DND-41 (cell line): ENCODE results near the gene OTOR.

Source experiments
- ATAC-seq: fragments of 200-7000 bp; cut with Tn5 transposase; 3 replicates; pipeline ENCODE4 v1.9.1; 2021; ENCODE audit warnings: low read depth; ENCODE audit not compliant: insufficient read depth
- DNase-seq: peaks from one replicate; pipeline ENCODE4 v3.0.0-alpha.2; 2020
- H2AFZ ChIP-seq: 2 replicates; pipeline ENCODE4 v1.6.0; 2012; ENCODE audit warnings: low read depth, low read length
- H3K27ac ChIP-seq: 2 replicates; pipeline ENCODE4 v1.5.1; 2012; ENCODE audit warnings: low read length, inconsistent platforms
- H3K27me3 ChIP-seq: fragments of 200-600 bp; sonication (generic); 2 replicates; pipeline ENCODE4 v1.6.0; 2012; ENCODE audit warnings: low read length, mild to moderate bottlenecking, inconsistent platforms; ENCODE audit not compliant: insufficient read depth, poor library complexity
- H3K36me3 ChIP-seq: 2 replicates; pipeline ENCODE4 v1.5.1; 2012; ENCODE audit warnings: low read length, inconsistent platforms; ENCODE audit not compliant: insufficient read depth
- H3K4me1 ChIP-seq: 2 replicates; pipeline ENCODE4 v1.5.1; 2012; ENCODE audit warnings: mild to moderate bottlenecking, low read length; ENCODE audit not compliant: insufficient read depth
- H3K4me2 ChIP-seq: 2 replicates; pipeline ENCODE4 v1.6.0; 2012; ENCODE audit warnings: mild to moderate bottlenecking, moderate library complexity, low read length, inconsistent platforms; ENCODE audit not compliant: insufficient read depth
- H3K4me3 ChIP-seq, 2 experiments: fragments of 200-600 bp in 1 of 2; shearing (Covaris generic) in 1 of 2; 2 replicates each; pipeline ENCODE4 v1.5.1; 2012 to 2016; ENCODE audit warnings: inconsistent platforms in 2 of 2, low read length in 2 of 2, mild to moderate bottlenecking in 2 of 2, low read depth in 1 of 2, moderate library complexity in 1 of 2
- H3K79me2 ChIP-seq: 2 replicates; pipeline ENCODE4 v1.6.0; 2012; ENCODE audit warnings: low read length, inconsistent platforms; ENCODE audit not compliant: insufficient read depth
- H3K9ac ChIP-seq: 2 replicates; pipeline ENCODE4 v1.6.0; 2012; ENCODE audit warnings: low read depth, mild to moderate bottlenecking, inconsistent platforms, low read length, moderate library complexity
- H3K9me3 ChIP-seq: 2 replicates; pipeline ENCODE4 v1.5.1; 2012; ENCODE audit warnings: low read length, moderate library complexity, mild to moderate bottlenecking, inconsistent platforms; ENCODE audit not compliant: insufficient read depth, severe bottlenecking
- H4K20me1 ChIP-seq: 2 replicates; pipeline ENCODE4 v1.6.0; 2012; ENCODE audit warnings: low read length; ENCODE audit not compliant: insufficient read depth
- CTCF ChIP-seq: IDR thresholded peaks from 2 replicates; pipeline ENCODE4 v1.5.1; 2012; ENCODE audit warnings: borderline replicate concordance, low read length, moderate library complexity, mild to moderate bottlenecking; ENCODE audit not compliant: poor library complexity, severe bottlenecking; ENCODE audit errors: extremely low read depth
- EZH2 ChIP-seq: IDR thresholded peaks from 3 replicates; pipeline ENCODE4 v1.6.1; 2012; ENCODE audit warnings: borderline replicate concordance, low read depth, mild to moderate bottlenecking, moderate library complexity, low read length, inconsistent platforms; ENCODE audit not compliant: severe bottlenecking

OTOR gene

GRCh38 chr20:16729565-16730460 is 18.3 kb upstream of the OTOR start, which contains the start of gene SNRPB2:
SNRPB2 (plus strand) TSS chr20:16730026; CDS start chr20:16731703, 1,677 bp downstream.
- Histone ChIP-seq H3K4me3 (peak within 1 kb of the TSS; percentile 88 to 92), H2AFZ (peak within 1 kb of the TSS; percentile 94), H3K4me1 (peaks cover 40% of the 10 kb centered on the region), H3K4me2 (peak within 1 kb of the TSS; percentile 93), H3K27me3 (no peaks in the 10 kb centered on the region), H3K36me3 (peaks cover 30% of the 10 kb centered on the region), H3K27ac (peak within 1 kb of the TSS; percentile 81), H4K20me1 (peaks cover 22% of the 10 kb centered on the region; the same call in 1 of the 2 replicates), H3K9ac (peak within 1 kb of the TSS; percentile 76), H3K9me3 (peaks cover 8% of the 10 kb centered on the region), H3K79me2 (peaks cover 49% of the 10 kb centered on the region)
- TF ChIP-seq CTCF (peak; percentile 6), EZH2 (no peak)
- peak; percentile 94 for ATAC-seq
- DNase-seq, result peak; percentile 96

- peaks cover 8% of the 10 kb centered on the region for H3K9me3 ChIP-seq
- peak; percentile 54 for ATAC-seq
- peak overlapping the region; percentile 35; the same call in 1 of the 2 replicates for H3K4me2 ChIP-seq
- no peak for TF ChIP-seq CTCF
- TF ChIP-seq EZH2, result no peak
- H3K79me2 ChIP-seq, result peaks cover 65% of the 10 kb centered on the region
- no peaks in the 10 kb centered on the region for H3K27me3 ChIP-seq
- H3K9ac ChIP-seq, result no peak overlapping the region
- H2AFZ ChIP-seq, result no peak overlapping the region
- H3K27ac ChIP-seq, result no peak overlapping the region
- H3K36me3 ChIP-seq, result peaks cover 58% of the 10 kb centered on the region
- no peak overlapping the region for H3K4me3 ChIP-seq
- H4K20me1 ChIP-seq, result peaks cover 32% of the 10 kb centered on the region; the same call in 1 of the 2 replicates
- DNase-seq, result peak; percentile 23
- peaks cover 40% of the 10 kb centered on the region for H3K4me1 ChIP-seq
Measured at GRCh38 chr20:16732506-16733152, 15.5 kb upstream of the OTOR start.

DNA sequence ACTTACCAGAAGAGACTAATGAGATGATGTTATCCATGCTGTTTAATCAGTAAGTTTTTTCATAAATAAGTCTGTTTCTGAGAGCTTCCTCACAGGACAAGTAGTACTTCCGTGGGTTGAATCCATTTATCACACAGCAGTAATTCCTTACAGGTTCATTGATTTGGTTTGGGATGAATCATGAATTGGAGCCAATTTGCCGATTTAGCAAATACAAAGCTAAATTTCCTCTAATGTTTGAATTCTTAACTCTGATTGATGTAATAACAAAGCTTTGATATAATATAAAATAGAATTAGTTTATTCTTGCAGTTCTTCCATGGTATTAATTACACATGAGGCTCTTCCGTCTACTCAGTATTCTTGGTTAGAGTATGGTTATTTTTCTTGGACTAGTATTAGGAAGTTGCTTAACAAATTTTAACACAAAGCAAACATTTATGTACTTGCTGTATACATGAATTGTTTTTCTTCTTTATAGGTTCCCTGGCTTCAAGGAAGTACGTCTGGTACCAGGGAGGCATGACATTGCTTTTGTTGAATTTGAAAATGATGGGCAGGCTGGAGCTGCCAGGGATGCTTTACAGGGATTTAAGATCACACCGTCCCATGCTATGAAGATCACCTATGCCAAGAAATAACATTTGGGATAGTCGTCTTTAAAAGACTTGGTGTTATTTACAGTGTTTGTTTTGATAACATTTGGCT is 7.6 kb upstream of the OTOR start:
- H3K27ac ChIP-seq, result no peak overlapping the region
- H3K4me1 ChIP-seq, result no peaks in the 10 kb centered on the region
- no peak for TF ChIP-seq CTCF
- no peak for TF ChIP-seq EZH2
- peaks cover 8% of the 10 kb centered on the region; the same call in 1 of the 2 replicates for H4K20me1 ChIP-seq
- ATAC-seq (no peak), DNase-seq (no peak)
- peaks cover 9% of the 10 kb centered on the region; the same call in 1 of the 2 replicates for H3K79me2 ChIP-seq
- peaks cover 59% of the 10 kb centered on the region for H3K36me3 ChIP-seq
- H3K4me3 ChIP-seq, result no peak overlapping the region
- H3K9me3 ChIP-seq, result no peaks in the 10 kb centered on the region
- H3K27me3 ChIP-seq, result no peaks in the 10 kb centered on the region
- no peak overlapping the region for H2AFZ ChIP-seq
- no peak overlapping the region for H3K9ac ChIP-seq
- H3K4me2 ChIP-seq, result no peak overlapping the region
